ENCODE data around the gene PAXIP1. TPM values are rescaled to one million over a fixed set of nuclear protein-coding genes. Genes with fewer than 3 reads are reported as not detected.

PAXIP1 gene
- total RNA-seq, 1 experiment from 2014 or later = 32.6 TPM

DNA sequence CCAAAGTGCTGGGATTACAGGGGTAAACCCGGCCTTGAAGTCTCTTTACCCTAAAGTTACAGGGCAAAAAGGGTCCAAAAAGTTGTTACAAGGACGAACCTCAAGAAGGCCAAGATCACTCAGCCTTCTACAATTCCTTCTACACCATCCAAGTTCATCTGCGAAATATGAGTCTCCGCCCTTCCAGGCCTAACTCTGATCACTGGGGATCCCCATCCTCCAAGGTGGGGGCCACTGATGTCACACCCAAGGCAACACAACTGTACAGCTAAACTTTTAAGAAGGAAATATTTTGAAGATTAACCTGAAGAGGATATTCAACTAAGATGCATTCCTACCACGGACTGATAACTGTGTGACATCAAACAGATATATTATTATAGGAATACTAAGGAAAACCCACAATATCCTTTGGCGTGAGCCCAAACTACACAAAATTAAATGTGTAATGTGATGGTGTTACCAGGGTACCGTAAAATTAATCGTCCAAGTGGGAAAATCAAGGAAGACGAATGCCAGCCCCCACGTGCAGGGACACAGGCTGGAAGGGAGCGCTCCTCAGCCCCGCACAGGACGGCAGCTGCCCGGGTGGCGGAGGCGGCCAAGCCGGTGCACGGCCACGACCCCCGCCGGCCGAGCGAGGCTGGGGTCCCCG lies 1.0 kb downstream of the PAXIP1 start:
- Histone ChIP-seq H3K56ac (ENCODE audit: insufficient read length, low read depth, low read length) (no peak overlapping the region), H3K9me3 (ENCODE audit: control insufficient read depth, low read depth, low read length) (no peaks in the 10 kb centered on the region), H2BK20ac (ENCODE audit: low read depth, low read length, poor library complexity, severe bottlenecking) (no peak overlapping the region), H3K18ac (ENCODE audit: insufficient read length, low read depth, low read length) (no peak overlapping the region), H2BK120ac (ENCODE audit: low read depth, low read length, poor library complexity, severe bottlenecking) (no peak overlapping the region), H3K23me2 (ENCODE audit: insufficient read length, low read depth, low read length, poor library complexity, severe bottlenecking) (peaks cover 9% of the 10 kb centered on the region), H3K4ac (ENCODE audit: low read depth, low read length) (no peak overlapping the region), H3K23ac (ENCODE audit: insufficient read length, low read depth, low read length) (no peak overlapping the region), H2BK5ac (ENCODE audit: insufficient read length, low read length) (no peak overlapping the region), H3K79me1 (ENCODE audit: insufficient read depth, low read depth, low read length, poor library complexity, severe bottlenecking) (no peaks in the 10 kb centered on the region), H3K27me3 (ENCODE audit: insufficient read depth, low read length) (no peaks in the 10 kb centered on the region), H4K8ac (replicated peaks; ENCODE audit: insufficient read length, low read depth, low read length) (no peak overlapping the region), H3T11ph (ENCODE audit: low read length) (no peak overlapping the region), H2AFZ (ENCODE audit: low read length) (no peak overlapping the region), H2AK5ac (ENCODE audit: insufficient read length, low read length) (no peak overlapping the region), H3K9ac (ENCODE audit: extremely low read depth, insufficient read length, low read length) (peak overlapping the region; percentile 57), H2BK12ac (ENCODE audit: insufficient read length, low read depth, low read length) (no peak overlapping the region), H4K20me1 (ENCODE audit: control insufficient read depth, insufficient read depth, insufficient read length) (no peaks in the 10 kb centered on the region), H2BK15ac (ENCODE audit: low read depth, low read length) (no peak overlapping the region), H4K5ac (ENCODE audit: insufficient read length, low read depth, low read length) (no peak overlapping the region), H3K27ac (ENCODE audit: insufficient read length, low read depth, low read length) (no peak overlapping the region), H3K4me2 (ENCODE audit: insufficient read depth, insufficient read length, low read length) (peak overlapping the region; percentile 93), H4K91ac (ENCODE audit: insufficient read length, low read depth, low read length) (no peak overlapping the region), H3K14ac (ENCODE audit: insufficient read depth, low read length) (peak overlapping the region; percentile 69; the same call in 1 of the 2 replicates), H3K79me2 (ENCODE audit: insufficient read depth, low read length) (peaks cover 21% of the 10 kb centered on the region; the same call in 1 of the 2 replicates), H3K4me1 (ENCODE audit: insufficient read depth, low read length) (peaks cover 8% of the 10 kb centered on the region)
- Mint-ChIP-seq H3K9me3 (no peaks in the 10 kb centered on the region; a peak in 1 of 5 replicates), H3K27ac (peak overlapping the region in 2 of 3 experiments; percentile 25 to 93; a peak in 3 of 7 replicates), H3K4me3 (no peak overlapping the region), H3K36me3 (ENCODE audit: insufficient read depth in 1 of 3, low read depth in 3 of 3) (peaks cover 4 to 20% (median 6%) of the 10 kb centered on the region in 3 experiments; a peak in 5 of 7 replicates), H3K27me3 (ENCODE audit: low read depth) (no peaks in the 10 kb centered on the region), H3K4me1 (peaks cover 21 to 24% of the 10 kb centered on the region in 2 experiments)
- TF ChIP-seq, protein P1, sequence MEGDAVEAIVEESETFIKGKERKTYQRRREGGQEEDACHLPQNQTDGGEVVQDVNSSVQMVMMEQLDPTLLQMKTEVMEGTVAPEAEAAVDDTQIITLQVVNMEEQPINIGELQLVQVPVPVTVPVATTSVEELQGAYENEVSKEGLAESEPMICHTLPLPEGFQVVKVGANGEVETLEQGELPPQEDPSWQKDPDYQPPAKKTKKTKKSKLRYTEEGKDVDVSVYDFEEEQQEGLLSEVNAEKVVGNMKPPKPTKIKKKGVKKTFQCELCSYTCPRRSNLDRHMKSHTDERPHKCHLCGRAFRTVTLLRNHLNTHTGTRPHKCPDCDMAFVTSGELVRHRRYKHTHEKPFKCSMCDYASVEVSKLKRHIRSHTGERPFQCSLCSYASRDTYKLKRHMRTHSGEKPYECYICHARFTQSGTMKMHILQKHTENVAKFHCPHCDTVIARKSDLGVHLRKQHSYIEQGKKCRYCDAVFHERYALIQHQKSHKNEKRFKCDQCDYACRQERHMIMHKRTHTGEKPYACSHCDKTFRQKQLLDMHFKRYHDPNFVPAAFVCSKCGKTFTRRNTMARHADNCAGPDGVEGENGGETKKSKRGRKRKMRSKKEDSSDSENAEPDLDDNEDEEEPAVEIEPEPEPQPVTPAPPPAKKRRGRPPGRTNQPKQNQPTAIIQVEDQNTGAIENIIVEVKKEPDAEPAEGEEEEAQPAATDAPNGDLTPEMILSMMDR (conservative IDR thresholded peaks at IDR 0.05) = no peak
- no CpG with 5 or more reads among the region's 24 CpGs for WGBS (ENCODE audit: extremely low coverage, insufficient read length, low lambda C conversion rate)
- DNase-seq = no peak
